Measurements from ENCODE around the gene ITPR1. TPM values are rescaled to one million over a fixed set of nuclear protein-coding genes. Genes with fewer than 3 reads are reported as not detected.

Gene ITPR1
- total RNA-seq, 1 experiment from 2014 or later: 9.9 TPM

DNA sequence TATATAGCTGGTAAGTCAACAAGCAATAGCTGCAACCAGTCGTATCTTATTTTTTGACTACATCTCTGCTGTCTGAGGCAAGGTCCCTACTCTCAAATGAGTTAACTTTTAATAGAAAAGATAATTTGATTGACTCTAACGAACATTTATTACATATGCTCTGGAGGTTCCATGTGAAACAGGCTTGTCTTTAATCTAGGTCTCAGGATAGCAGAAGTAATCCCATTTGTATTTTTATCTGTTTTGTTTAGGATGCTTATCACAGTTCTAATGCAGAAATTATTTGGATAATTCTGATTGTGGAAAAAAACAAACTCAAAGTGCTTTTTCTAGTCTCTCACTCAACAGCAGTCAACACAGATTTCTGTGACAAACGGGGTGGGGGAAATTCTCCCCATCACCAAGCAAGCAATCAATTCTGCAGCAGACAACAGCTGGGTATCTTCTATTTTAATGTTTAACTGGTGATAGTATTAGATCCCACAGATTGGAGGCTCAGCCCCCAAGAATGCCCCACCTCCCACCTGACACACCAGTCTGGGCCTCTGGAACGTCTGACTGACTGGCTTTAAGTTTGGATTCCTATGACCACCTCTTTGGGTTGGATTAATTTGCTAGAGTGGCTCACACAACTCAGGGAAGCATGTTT, 58.8 kb downstream of the ITPR1 start:
- in situ Hi-C loops (cut with HindIII; ENCODE audit: low sequenced_read_pairs): no loop called here

DNA sequence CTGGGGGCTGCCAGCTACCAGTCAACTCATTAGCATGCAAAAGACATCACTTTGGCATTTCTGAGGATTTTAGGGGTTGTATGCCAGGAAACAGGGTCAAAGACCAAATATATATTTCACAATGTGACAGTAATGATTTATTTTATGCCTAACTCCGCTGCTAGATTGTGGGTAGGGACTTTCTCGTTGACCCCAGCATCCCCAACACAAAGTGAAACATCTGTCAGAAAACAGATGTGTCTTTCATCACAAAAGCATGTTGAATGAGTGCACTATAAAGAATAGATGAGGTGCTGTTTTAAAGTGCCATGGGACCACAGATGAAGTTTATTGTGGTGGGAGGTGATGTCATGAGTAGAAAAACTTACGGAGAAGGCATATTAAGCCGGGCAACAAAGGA, 59.7 kb downstream of the ITPR1 start:
- in situ Hi-C loops (cut with HindIII; ENCODE audit: low sequenced_read_pairs): no loop called here
- no peak for DNase-seq (ENCODE audit: low spot score)

More for the DNA sequence above, 58.8 kb downstream of the ITPR1 start:
- no peak for DNase-seq (ENCODE audit: low spot score)

DNA sequence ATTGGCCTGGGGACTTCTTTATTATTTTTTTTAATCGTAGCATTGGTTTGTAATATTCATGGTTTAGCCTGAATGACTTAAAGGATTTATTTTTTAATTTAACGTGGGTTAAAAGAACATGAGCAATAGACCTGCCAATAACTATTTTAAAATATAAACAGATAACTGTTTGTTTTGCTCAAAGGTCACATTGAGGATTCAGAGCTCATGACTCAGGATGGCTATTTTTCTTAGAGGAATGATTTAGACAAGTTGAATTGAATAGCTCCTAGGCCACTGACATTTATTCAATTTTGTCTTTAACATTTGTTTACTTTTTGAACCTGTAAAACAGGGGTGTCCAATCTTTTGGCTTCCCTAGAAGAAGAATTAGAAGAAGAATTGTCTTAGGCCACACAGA, 68.5 kb downstream of the ITPR1 start:
- in situ Hi-C loops (cut with HindIII; ENCODE audit: low sequenced_read_pairs): no loop called here
- DNase-seq (ENCODE audit: low spot score): no peak

DNA sequence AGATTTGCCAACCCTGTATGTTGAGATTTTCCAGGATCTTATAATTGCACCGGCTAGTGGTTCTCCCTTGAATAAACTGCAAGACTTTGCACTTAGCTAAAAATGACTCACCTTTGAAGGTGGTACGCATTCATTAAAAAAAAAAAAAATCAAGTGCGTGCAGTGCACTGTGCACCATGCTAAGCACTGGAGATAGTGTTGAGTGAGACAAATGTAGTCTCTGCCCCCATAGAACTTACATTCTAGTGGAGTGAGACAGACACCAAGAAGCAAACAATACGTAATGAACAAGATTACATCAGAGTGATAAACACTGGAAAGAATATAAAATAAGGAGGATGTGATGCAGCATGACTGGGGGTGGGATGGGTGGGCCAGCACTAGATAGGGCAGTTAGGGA, 69.4 kb downstream of the ITPR1 start:
- in situ Hi-C loops (cut with HindIII; ENCODE audit: low sequenced_read_pairs): no loop called here
- DNase-seq (ENCODE audit: low spot score): no peak

DNA sequence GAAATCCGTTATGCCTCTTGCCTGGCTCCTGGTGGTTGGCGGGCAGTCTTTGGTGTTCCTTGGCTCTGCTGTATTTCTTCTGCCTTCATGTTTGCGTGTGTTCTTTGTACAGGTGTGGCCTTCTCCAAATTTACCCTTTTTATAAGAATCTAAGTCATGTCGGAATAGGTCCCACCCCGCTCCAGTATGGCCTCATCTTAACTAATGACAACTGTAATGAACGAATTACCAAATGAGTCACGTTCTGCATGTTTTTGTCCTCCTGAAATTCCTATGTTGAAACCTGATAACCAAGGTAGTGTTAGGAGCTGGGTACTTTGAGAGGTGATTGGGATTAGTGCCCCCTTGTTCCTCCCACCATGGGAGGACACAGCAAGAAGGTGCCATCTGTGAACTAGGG, 71.1 kb downstream of the ITPR1 start:
- no peak for DNase-seq (ENCODE audit: low spot score)
- in situ Hi-C loops (cut with HindIII; ENCODE audit: low sequenced_read_pairs): no loop called here

DNA sequence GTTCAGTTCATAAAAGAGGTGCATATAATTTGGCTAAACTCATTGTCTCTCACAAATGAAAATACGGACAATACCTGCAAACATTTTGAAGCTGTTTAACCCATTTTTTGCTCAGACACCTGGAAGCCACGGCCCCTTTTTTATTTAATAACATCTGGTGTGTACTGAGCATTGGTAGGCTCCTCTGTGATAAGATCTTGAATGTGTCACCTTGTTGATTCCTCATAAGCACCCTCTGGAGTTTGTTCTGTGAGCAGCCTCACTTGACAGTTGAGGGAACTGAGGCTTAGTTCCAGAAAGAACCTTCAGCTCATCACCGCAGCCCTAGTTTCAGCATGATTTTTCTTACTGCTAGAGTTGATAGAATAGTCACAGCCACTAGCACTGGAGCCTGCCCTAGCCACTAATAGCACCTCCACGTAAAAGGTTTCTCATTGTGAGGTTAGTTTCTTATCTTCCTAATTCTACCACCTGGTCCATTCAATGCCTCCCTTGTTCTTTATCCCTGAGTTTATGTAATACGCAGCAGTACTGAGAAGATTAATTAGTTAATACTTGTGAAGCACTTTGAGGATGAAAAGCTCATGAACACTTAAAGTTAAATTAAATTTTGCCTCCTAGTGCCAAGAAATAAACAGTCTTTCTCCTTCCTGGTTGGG, 71.9 kb downstream of the ITPR1 start:
- in situ Hi-C loops (cut with HindIII; ENCODE audit: low sequenced_read_pairs): no loop called here
- no peak for DNase-seq (ENCODE audit: low spot score)

DNA sequence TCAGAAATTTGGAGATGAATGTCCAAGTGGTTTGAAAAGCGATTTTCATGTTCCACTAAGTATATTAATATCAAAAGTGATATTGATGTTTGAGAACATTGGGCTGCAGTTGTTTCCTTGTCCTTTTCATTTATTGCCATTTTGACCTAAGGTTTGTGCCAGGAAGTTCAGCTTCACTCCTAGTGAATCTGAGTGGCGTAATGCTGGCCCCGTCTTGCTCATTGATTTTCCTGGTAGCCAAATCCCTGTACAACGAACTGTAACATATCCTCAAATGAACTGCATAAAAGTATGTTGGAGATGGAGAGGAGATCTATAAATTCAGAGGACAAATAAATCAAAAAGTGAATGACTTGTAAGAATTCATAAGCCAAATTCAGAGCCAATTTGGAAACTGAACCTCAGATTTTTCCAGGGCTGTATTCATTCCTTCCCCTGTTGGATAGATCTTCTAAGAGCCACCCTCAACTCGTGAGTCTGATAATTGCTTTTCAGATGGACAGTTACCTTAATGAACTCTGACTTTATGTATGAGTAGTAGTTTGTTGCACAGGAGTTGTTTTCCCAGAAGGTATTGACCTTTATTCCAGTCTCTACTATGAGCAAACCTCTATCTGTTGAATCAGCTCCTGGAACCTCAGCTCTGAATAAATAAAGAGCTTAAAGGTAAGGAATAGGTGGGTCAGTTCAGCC, 72.8 kb downstream of the ITPR1 start:
- DNase-seq (ENCODE audit: low spot score): no peak
- in situ Hi-C loops (cut with HindIII; ENCODE audit: low sequenced_read_pairs): no loop called here

DNA sequence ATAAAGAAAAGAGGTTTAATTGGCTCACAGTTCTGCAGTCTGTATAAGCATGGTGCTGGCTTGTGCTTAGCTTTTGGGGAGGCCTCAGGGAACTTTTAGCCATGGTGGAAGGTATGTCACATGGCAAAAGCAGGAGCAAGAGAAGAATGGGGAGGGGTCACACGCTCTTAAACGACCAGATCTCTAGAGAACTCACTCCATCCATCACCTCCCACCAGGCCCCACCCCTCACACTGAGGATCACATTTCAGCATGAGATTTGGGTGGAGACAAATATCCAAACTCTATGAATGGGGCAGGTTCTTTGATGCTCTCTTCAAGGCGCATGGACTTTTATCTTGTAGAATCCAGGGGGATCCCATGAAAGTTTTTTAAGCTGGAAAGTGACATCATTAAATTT, 75.7 kb downstream of the ITPR1 start:
- in situ Hi-C loops (cut with HindIII; ENCODE audit: low sequenced_read_pairs): no loop called here
- DNase-seq (ENCODE audit: low spot score): no peak

DNA sequence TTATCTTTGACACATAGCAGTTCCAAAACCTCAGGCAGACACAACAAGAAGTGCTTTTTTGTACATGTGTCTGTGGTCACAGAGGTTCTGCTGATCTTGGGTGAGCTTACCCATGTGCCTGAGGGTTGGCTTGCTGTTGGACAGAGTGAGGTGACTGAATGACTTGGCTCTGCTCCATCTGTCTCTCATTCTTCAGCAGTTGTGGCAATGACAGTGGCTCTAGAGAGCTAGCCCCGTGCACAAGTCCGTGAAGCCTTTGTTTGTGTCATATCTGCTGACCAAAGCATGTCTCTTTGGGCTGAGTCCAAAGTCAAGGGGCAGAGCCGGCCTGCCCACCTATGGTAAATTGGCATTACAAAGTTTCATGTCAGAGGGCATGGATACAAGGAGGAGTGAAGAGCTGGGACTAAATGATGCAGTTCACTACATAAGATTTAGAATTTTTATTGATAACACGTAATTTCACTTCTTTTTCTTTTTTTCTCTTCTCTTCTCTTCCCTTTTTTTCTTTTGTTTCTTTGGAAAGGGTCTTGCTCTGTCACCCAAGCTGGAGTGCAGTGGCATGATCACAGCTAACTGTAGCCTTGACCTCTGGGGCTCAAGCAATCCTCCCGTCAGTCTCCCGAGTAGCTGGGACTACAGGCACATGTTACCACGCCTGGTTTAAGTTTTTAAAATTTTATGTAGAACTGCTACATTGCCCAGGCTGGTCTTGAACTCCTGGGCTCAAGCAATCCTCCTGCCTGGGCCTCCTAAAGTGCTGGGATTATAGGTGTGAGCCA, 77.9 kb downstream of the ITPR1 start:
- no peak for DNase-seq (ENCODE audit: low spot score)
- in situ Hi-C loops (cut with HindIII; ENCODE audit: low sequenced_read_pairs): no loop called here

DNA sequence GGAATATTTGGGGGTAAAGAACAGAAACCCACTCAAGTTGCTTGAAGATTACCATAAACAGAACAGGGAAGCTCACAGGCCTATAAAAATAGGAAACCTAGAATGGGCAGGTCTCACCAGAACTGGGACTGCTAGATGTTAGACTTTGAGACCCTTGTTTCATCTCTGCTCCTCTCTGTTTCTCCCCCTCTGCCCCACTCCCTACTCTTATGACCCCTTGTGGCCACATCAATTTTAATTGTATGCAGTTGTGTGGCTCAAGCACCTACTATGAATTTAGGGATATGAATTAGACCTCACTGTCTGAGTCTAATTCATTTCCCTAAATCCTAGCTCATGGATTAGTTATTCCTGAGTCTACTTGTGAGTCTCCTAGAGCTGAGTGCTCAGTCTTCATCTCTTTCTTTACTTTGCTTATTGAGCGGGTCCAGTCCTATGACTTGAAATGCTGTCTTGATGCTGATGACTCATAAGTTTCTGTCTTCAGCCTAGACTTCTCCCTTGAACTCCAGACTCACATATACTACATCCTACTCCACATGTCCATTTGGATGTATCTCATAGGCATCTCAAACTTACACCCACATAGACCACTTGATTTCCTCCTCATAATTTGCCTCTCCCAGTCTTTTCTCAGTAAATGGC, 78.7 kb downstream of the ITPR1 start:
- in situ Hi-C loops (cut with HindIII; ENCODE audit: low sequenced_read_pairs): no loop called here
- DNase-seq (ENCODE audit: low spot score): no peak

DNA sequence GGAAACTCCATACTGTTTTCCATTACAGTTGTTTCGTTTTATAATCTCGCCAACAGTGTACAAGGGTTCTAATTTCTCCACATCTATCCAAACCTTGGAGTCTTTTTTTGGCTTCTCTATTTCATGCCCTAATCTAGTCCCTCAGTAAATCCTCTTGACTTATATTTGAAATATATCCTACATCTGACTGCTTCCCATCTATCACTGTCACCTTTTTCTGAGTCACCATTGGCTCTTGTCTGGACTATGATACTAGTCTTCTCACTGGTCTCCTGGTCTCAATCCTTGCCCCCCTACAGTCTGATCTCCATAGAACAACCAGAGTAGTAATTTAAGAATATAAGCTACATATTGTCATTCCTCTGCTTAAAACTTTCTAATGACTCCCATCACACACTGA, 80.0 kb downstream of the ITPR1 start:
- no peak for DNase-seq (ENCODE audit: low spot score)
- in situ Hi-C loops (cut with HindIII; ENCODE audit: low sequenced_read_pairs): no loop called here

DNA sequence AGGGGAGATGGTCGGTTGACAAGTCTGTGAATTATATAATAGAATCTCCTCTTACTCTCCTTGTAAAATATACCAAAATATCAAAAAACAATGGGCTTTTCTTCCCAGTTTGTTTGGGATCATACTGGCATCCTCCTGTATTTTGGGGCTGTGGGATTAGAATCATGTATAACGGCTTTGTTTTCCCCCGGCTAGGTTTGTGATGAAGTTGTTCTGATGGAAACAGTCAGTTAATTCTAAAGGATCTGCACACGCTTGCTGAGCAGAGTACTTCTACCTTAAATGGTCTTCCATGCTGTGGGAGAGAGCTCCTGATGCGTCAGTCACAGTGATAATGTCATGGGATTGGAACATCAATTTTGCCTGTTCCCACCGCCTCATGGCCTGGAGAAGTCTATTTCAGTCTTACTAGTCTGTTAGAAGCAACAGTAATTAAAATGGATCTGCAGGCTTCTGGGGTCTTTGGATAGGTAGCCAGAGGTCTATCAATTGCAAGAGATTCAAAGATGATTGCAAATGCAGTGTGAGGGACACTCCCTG, 81.3 kb downstream of the ITPR1 start:
- in situ Hi-C loops (cut with HindIII; ENCODE audit: low sequenced_read_pairs): no loop called here
- no peak for DNase-seq (ENCODE audit: low spot score)

DNA sequence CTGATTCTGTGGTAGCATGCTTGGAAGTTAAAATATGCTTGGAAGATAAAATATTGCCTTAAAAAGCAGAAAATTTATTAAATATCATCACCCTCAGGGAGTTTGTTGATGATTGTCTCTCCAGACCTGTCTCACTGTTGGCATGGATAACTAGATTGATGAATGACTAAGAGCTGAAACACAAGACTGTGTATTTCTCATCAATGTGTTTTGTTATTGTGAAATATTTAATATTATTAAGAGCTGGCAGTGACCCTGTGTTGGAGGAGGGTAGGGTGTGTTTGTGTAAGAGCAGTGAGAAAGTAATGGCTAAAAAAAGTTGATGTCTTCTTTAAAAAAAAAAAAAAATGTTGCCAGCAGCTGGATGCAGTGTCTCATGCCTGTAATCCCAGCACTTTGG, 82.2 kb downstream of the ITPR1 start:
- in situ Hi-C loops (cut with HindIII; ENCODE audit: low sequenced_read_pairs): no loop called here
- DNase-seq (ENCODE audit: low spot score): no peak

DNA sequence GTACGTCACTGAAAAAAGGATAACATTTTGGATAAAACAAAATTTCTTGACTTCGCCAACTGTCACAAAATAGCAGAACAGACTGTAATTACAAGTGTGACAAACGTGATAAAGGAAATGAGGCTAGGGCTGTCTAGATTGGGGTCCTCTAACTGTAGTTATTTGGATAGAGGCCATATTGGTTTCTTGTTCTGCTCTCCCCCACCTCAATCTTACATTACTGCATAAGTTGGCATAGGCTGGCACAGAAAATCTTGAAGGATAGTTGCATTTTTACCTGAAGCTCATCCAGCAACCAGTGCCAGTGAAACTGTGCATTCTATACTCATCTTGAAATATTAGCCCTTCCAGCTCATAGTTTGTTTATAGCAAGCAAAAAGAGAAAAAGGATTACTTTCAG, 84.6 kb downstream of the ITPR1 start:
- DNase-seq (ENCODE audit: low spot score): no peak
- in situ Hi-C loops (cut with HindIII; ENCODE audit: low sequenced_read_pairs): no loop called here

DNA sequence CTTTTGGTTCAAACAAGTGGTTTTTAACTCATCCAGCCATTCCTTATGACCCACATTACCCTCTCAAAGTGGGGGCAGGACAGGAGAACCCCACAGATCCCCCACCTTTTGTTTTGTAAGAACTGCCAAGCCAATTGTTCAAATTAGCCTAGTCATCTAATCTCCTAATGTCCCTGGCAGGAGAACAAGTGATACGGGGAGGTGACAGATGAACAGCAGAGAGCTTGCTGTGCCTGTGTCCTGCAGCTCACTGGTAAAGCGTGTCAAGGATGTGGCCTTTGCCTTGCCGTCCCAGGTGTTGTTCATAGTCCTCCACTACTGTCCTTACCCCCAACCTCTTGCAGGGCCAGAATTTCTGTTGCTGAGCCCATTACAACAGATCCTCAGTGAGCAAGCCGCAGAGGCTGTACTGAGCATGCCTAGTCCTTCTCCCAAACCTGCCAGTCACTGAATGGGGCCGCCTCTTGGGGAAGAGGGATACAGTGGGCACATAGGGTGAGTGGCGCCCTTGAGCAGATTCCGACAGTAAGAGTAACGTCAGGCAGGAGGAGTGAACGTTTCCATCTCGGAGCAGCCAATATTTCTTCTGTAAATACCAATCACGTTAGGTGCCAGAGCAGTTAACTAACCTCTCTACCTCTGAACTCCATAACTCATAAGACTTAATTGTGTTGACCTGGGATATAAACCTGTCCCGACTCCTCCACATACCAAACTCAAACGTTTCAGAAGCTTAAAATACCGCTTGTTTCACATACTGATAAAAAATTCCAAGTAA, 87.4 kb downstream of the ITPR1 start:
- in situ Hi-C loops (cut with HindIII; ENCODE audit: low sequenced_read_pairs): no loop called here
- DNase-seq (ENCODE audit: low spot score): peak; percentile 21

DNA sequence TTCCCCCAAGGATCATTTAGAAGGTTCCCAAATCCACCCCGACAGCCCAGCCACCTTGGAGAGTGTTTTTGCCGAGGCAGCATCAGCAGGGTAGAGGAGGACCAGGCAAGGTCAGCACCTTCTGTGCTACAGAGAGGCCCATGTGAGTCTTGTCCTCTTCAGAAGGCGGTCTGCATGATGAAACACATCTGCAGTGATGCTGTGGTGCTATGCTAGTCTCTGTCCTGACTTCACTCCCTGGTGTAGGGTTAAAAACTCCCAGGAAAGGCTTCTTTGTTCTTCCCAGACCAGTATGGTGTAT, 87.9 kb downstream of the ITPR1 start:
- in situ Hi-C loops (cut with HindIII; ENCODE audit: low sequenced_read_pairs): no loop called here
- no peak for DNase-seq (ENCODE audit: low spot score)

DNA sequence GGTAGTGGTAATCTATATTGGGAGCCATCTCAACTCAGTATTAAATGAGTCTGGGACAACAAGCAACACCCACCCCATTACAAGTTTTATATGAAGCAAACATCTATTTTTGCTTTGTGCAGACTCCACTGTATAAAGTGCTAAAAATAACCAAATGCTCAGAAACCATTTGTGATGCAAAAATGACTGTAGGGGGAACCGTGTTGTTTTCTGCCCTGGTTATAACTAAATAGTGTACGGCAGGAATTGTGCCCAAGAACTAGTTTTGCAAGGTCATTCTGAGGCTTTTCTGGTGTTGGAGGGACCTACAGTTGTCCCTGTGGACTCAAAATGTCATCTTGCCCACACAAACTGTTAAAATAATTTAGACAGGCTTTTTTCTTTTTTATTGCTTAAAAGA, 88.3 kb downstream of the ITPR1 start:
- in situ Hi-C loops (cut with HindIII; ENCODE audit: low sequenced_read_pairs): no loop called here
- no peak for DNase-seq (ENCODE audit: low spot score)

DNA sequence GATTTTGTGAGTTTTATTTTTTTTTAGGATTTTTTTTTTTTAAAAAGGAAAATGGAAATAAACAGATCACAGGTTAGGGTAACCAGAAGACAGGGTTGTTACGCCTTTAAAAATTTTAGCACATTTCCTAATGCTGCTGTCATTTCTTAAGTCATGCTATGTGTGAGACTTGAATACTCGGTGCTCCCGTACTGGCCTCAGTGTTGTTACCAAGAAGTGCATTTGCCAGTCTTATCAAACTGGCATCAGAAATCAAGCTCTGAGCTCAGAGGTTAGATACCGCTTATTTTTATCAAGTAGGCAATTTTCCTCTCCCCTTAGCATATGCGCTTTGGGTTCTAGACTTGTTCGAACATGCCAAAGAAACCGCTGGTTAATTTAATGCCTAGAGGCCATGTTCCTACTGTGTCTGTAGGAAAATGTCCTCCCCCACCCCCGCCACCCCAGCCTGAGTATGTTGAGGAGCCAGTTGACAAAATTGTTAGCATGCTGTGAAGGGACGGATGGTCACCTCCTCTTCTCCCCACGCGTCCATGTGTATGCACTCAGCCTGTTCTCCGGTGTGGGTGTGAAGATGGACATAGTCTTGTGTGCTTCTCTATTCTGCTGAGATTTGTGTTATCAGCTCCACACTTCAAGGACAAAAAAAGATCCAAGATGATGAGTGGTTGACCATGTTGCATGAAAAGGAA, 88.9 kb downstream of the ITPR1 start:
- in situ Hi-C loops (cut with HindIII; ENCODE audit: low sequenced_read_pairs): no loop called here

More for the DNA sequence above, 88.9 kb downstream of the ITPR1 start:
- no peak for DNase-seq (ENCODE audit: low spot score)
